Stomach (tissue), 9 donors: ENCODE data around the gene MERTK. TPM values are rescaled to one million over a fixed set of nuclear protein-coding genes. Genes with fewer than 3 reads are reported as not detected.
A peak's percentile ranks its signal among the peaks of the same experiment; 100 is the strongest.

Experiments used
- DNase-seq, 2 donors: peaks; one replicate each; pipeline versions ENCODE4 v3.0.0 to v3.0.0-alpha.2; 2013 to 2019
- H3K27ac ChIP-seq, 5 donors: fragments of 200-600 bp in 4 of 5; sonication (generic) in 4 of 5; one replicate each; pipeline ENCODE4 v1.5.1; 2013 to 2019; ENCODE audit warnings: mild to moderate bottlenecking in 1 of 5, moderate library complexity in 1 of 5
- H3K27me3 ChIP-seq, 3 donors: fragments of 200-600 bp; sonication (generic); one replicate each; pipeline ENCODE4 v1.5.1; 2017 to 2019; ENCODE audit warnings: mixed run types in 1 of 3
- H3K36me3 ChIP-seq, 4 donors: fragments of 200-600 bp; sonication (generic); 1 replicate in 3 of 4; 2 replicates in 1 of 4; pipeline ENCODE4 v1.5.1; 2016 to 2019
- H3K4me1 ChIP-seq, 4 donors: fragments of 200-600 bp; sonication (generic); one replicate each; pipeline ENCODE4 v1.5.1; 2016 to 2019
- H3K4me3 ChIP-seq, 4 donors: fragments of 200-600 bp; sonication (generic) in 3 of 4; one replicate each; pipeline ENCODE4 v1.5.1; 2016 to 2019; ENCODE audit warnings: mild to moderate bottlenecking in 1 of 4
- H3K9me3 ChIP-seq, 4 donors: fragments of 200-600 bp; sonication (generic); one replicate each; pipeline ENCODE4 v1.5.1; 2016 to 2019
- CTCF ChIP-seq, 7 experiments: fragments of 450-650 bp in 4 of 7; fragments of 200-600 bp in 3 of 7; sonication (generic) in 3 of 7; IDR thresholded peaks; one replicate each; pipeline ENCODE4 v1.5.1; 2016 to 2019; ENCODE audit warnings: antibody characterized with exemption in 7 of 7, control low read depth in 2 of 7, mild to moderate bottlenecking in 1 of 7
- EP300 ChIP-seq: sonication (generic); formaldehyde crosslinking; IDR thresholded peaks from one replicate; pipeline ENCODE4 v1.6.1; 2017; ENCODE audit warnings: antibody characterized with exemption
- POLR2A ChIP-seq, 4 donors: fragments of 450-650 bp; IDR thresholded peaks; one replicate each; pipeline ENCODE4 v1.6.1; 2016; ENCODE audit warnings: antibody characterized with exemption in 4 of 4, control low read depth in 2 of 4, mild to moderate bottlenecking in 1 of 4, moderate library complexity in 1 of 4
- POLR2AphosphoS5 ChIP-seq, 3 donors: sonication (generic); formaldehyde crosslinking; IDR thresholded peaks; one replicate each; pipeline ENCODE4 v1.6.1; 2016; ENCODE audit warnings: antibody characterized with exemption in 3 of 3
- WGBS, 5 donors: extraction: QIAGEN DNeasy Blood & Tissue Kit in 3 of 5; methylation state at CpG; one replicate each; pipeline versions ENCODE4 v1.1.5 to v1.1.7; 2013 to 2018; 5-methylcytosine and 5-hydroxymethylcytosine counted together
- intact Hi-C: fragments of 100-400 bp; cut with DNase I; formaldehyde crosslinking; loops from one replicate; pipeline ENCODE4 v1.15.1; 2023; ENCODE audit warnings: low total_unique reads
- polyA plus RNA-seq, 3 donors: library from polyadenylated mRNA; stranded (reverse); fragments of 200-250 nt; gene quantifications; one replicate each; pipeline ENCODE4 v1.2.3, GENCODE V29; 2013
- total RNA-seq, 5 donors: library from RNA; depleted of rRNA; stranded (reverse); fragments of >200 nt; gene quantifications; one replicate each; pipeline versions ENCODE4 v1.1.0 to v1.2.3, GENCODE V29; 2014 to 2016
- donor health status: healthy with polysubstance abuse.
- donor health status: Bipolar disorder and iron deficiency.
- donor health status: healthy.

MERTK gene
- total and polyA plus RNA-seq, 8 donors: 3.9 to 21.8 (median 10.0) TPM

- WGBS, 5 donors: 86 to 93% (median 89%) methylated on average over 6 of the region's 6 CpGs
- H3K4me3 ChIP-seq: no peak overlapping the region
- intact Hi-C loops: no loop called here
- DNase-seq: no peak
- TF ChIP-seq CTCF (IDR thresholded peaks at IDR 0.05) (no peak), POLR2A (IDR thresholded peaks at IDR 0.05) (no peak), POLR2AphosphoS5 (IDR thresholded peaks at IDR 0.05) (no peak), EP300 (no peak)
- peaks cover 3 to 29% (median 10%) of the 10 kb centered on the region in 4 donors for H3K36me3 ChIP-seq
- H3K9me3 ChIP-seq: no peaks in the 10 kb centered on the region
- no peaks in the 10 kb centered on the region for H3K27me3 ChIP-seq
- no peak overlapping the region for H3K27ac ChIP-seq
- peaks cover 0 to 33% (median 12%) of the 10 kb centered on the region in 4 donors for H3K4me1 ChIP-seq
Measured at GRCh38 chr2:111952871-111953452, 54.6 kb downstream of the MERTK start.

GRCh38 chr2:111954602-111955332 is 56.4 kb downstream of the MERTK start:
- Histone ChIP-seq H3K4me1 (peaks cover 0 to 39% (median 12%) of the 10 kb centered on the region in 4 donors), H3K36me3 (peaks cover 0 to 15% (median 2%) of the 10 kb centered on the region in 4 donors), H3K27me3 (no peaks in the 10 kb centered on the region), H3K9me3 (no peaks in the 10 kb centered on the region), H3K4me3 (no peak overlapping the region), H3K27ac (peak overlapping the region in 4 of 5 donors; percentile 5 to 47 (median 34))
- WGBS, 5 donors: 25 to 42% (median 33%) methylated on average over 6 of the region's 6 CpGs
- DNase-seq: peak in 1 of 2 donors; percentile 48
- intact Hi-C loops: no loop called here
- TF ChIP-seq POLR2AphosphoS5 (IDR thresholded peaks at IDR 0.05) (no peak), EP300 (no peak), POLR2A (IDR thresholded peaks at IDR 0.05) (no peak), CTCF (IDR thresholded peaks at IDR 0.05) (no peak)

DNA sequence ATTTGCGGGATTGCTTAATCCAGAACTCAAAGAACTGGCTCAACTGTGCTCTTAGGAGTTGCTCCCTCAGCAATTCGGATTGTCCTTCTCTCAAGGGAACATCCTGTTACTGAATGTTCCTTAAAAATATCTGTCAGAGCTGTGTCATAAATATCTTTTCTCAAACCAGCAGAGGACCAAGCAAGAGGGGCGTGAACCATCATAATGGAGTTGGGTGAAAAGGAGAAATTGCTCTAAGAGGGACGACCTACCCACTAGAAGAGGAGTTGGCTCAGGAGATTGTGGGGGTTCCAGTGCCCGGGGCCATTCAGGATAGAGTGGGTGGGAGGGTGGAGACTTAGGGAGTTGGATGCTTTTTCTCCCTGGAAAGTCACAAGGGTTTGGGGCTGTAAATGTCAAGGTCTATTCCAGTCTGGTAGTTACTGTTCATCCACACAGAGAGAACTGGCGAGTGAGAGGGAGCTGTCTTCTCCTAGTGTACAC is 59.5 kb downstream of the MERTK start:
- intact Hi-C loops: no loop called here
- 72 to 90% (median 83%) methylated on average over 6 of the region's 6 CpGs for WGBS, 5 donors
- TF ChIP-seq CTCF (IDR thresholded peaks at IDR 0.05): no peak
- TF ChIP-seq POLR2AphosphoS5 (IDR thresholded peaks at IDR 0.05): peak in 1 of 3 donors; percentile 54
- H3K4me3 ChIP-seq: no peak overlapping the region
- H3K27me3 ChIP-seq: no peaks in the 10 kb centered on the region
- peaks cover 0 to 39% (median 12%) of the 10 kb centered on the region in 4 donors for H3K4me1 ChIP-seq
- peak overlapping the region in 4 of 5 donors; percentile 14 to 64 (median 50) for H3K27ac ChIP-seq
- H3K36me3 ChIP-seq: peaks cover 0 to 12% (median 2%) of the 10 kb centered on the region in 4 donors
- DNase-seq: no peak
- H3K9me3 ChIP-seq: no peaks in the 10 kb centered on the region

DNA sequence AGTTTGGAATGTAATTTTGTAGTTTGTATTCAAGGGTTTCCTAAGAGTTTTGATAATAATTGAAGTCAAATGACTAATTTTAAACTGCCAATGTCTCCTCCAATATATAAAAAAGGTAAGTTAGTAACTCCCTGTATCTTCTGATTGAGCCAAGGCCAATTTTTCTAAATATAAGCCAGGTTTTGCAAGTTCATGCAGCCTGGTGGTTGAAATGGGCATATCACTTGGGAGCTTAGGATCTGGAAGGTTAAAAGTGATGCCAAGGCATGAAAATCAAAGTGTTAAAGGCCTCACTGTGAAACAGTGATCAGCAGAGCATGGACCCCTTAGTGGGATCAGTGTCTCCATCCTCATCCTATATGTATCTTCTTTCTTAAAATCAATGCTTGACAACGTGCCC is 60.5 kb downstream of the MERTK start:
- intact Hi-C loops: no loop called here
- H3K4me3 ChIP-seq: no peak overlapping the region
- no peak for TF ChIP-seq POLR2AphosphoS5 (IDR thresholded peaks at IDR 0.05)
- no peak for TF ChIP-seq EP300
- TF ChIP-seq CTCF (IDR thresholded peaks at IDR 0.05): peak in 1 of 7 experiments; percentile 11
- TF ChIP-seq POLR2A (IDR thresholded peaks at IDR 0.05): no peak
- WGBS, 5 donors: 75 to 100% (median 92%) methylated on average over 1 of the region's 1 CpG
- peaks cover 0 to 35% (median 12%) of the 10 kb centered on the region in 4 donors for H3K4me1 ChIP-seq
- H3K36me3 ChIP-seq: peaks cover 0 to 3% (median 0%) of the 10 kb centered on the region in 4 donors
- H3K9me3 ChIP-seq: no peaks in the 10 kb centered on the region
- H3K27ac ChIP-seq: peak overlapping the region in 4 of 5 donors; percentile 14 to 64 (median 50)
- DNase-seq: no peak
- no peaks in the 10 kb centered on the region for H3K27me3 ChIP-seq
